Neutrophil (primary cell): ENCODE data around the gene CENPX.

Source experiments
- H3K27ac ChIP-seq: fragments of 200-600 bp; sonication (generic); 2 replicates; pipeline ENCODE4 v1.5.1; 2016; ENCODE audit warnings: mild to moderate bottlenecking, moderate library complexity
- H3K27me3 ChIP-seq: fragments of 200-600 bp; sonication (generic); 2 replicates; pipeline ENCODE4 v1.6.0; 2016; ENCODE audit warnings: mild to moderate bottlenecking
- H3K36me3 ChIP-seq: fragments of 200-600 bp; sonication (generic); 2 replicates; pipeline ENCODE4 v1.5.1; 2017
- H3K4me1 ChIP-seq, 2 experiments: fragments of 200-600 bp in 1 of 2; sonication (generic) in 1 of 2; 1 replicate in 1 of 2; 2 replicates in 1 of 2; pipeline versions ENCODE4 v1.5.1 to v1.6.1; 2013 to 2016; ENCODE audit warnings: low read depth in 1 of 2, low read length in 1 of 2, mild to moderate bottlenecking in 1 of 2, moderate library complexity in 1 of 2; ENCODE audit not compliant: control insufficient read depth in 1 of 2, insufficient read depth in 1 of 2
- H3K4me3 ChIP-seq, 2 experiments: fragments of 200-600 bp in 1 of 2; sonication (generic) in 1 of 2; 1 replicate in 1 of 2; 2 replicates in 1 of 2; pipeline ENCODE4 v1.5.1; 2013 to 2016; ENCODE audit warnings: low read depth in 1 of 2, low read length in 1 of 2, mild to moderate bottlenecking in 1 of 2, moderate library complexity in 1 of 2
- H3K9me3 ChIP-seq: fragments of 200-600 bp; sonication (generic); 2 replicates; pipeline ENCODE4 v1.5.1; 2016
- CTCF ChIP-seq: fragments of 200-600 bp; sonication (generic); IDR thresholded peaks from 2 replicates; pipeline ENCODE4 v1.5.1; 2016; ENCODE audit warnings: antibody characterized with exemption

CENPX gene

GRCh38 chr17:82014971-82015310, 7.7 kb downstream of the CENPX start:
- Histone ChIP-seq H3K4me3 (no peak overlapping the region), H3K9me3 (no peaks in the 10 kb centered on the region), H3K27ac (no peak overlapping the region), H3K27me3 (no peaks in the 10 kb centered on the region), H3K4me1 (no peaks in the 10 kb centered on the region), H3K36me3 (peaks cover 21% of the 10 kb centered on the region)
- no peak for TF ChIP-seq CTCF

- H3K36me3 ChIP-seq: peaks cover 21% of the 10 kb centered on the region
These were observed 8.2 kb downstream of the CENPX start for GRCh38 chr17:82014432-82014831.

GRCh38 chr17:82013772-82014321, 8.8 kb downstream of the CENPX start:
- Histone ChIP-seq H3K4me3 (no peak overlapping the region), H3K4me1 (no peaks in the 10 kb centered on the region), H3K27me3 (no peaks in the 10 kb centered on the region), H3K9me3 (no peaks in the 10 kb centered on the region), H3K27ac (no peak overlapping the region), H3K36me3 (peaks cover 21% of the 10 kb centered on the region)
- TF ChIP-seq CTCF: no peak

More at GRCh38 chr17:82014432-82014831, 8.2 kb downstream of the CENPX start:
- no peaks in the 10 kb centered on the region for H3K9me3 ChIP-seq
- no peak overlapping the region for H3K27ac ChIP-seq
- no peaks in the 10 kb centered on the region for H3K27me3 ChIP-seq
- TF ChIP-seq CTCF: no peak
- H3K4me3 ChIP-seq: no peak overlapping the region
- no peaks in the 10 kb centered on the region for H3K4me1 ChIP-seq

GRCh38 chr17:82013341-82013740, 9.3 kb downstream of the CENPX start:
- H3K4me1 ChIP-seq: no peaks in the 10 kb centered on the region
- H3K4me3 ChIP-seq: no peak overlapping the region
- no peaks in the 10 kb centered on the region for H3K27me3 ChIP-seq
- TF ChIP-seq CTCF: no peak
- peaks cover 16% of the 10 kb centered on the region for H3K36me3 ChIP-seq
- no peak overlapping the region for H3K27ac ChIP-seq
- no peaks in the 10 kb centered on the region for H3K9me3 ChIP-seq

GRCh38 chr17:82012640-82013295, 9.9 kb downstream of the CENPX start:
- peaks cover 12% of the 10 kb centered on the region for H3K36me3 ChIP-seq
- TF ChIP-seq CTCF: no peak
- H3K4me1 ChIP-seq: no peaks in the 10 kb centered on the region
- H3K4me3 ChIP-seq: no peak overlapping the region
- H3K9me3 ChIP-seq: no peaks in the 10 kb centered on the region
- H3K27ac ChIP-seq: no peak overlapping the region
- H3K27me3 ChIP-seq: no peaks in the 10 kb centered on the region
